ENCODE results near the gene FANCC.

Gene FANCC

GRCh38 chr9:95142315-95142714 is 175.2 kb downstream of the FANCC start:
- TF ChIP-seq CTCF (IDR thresholded peaks at IDR 0.05) = no peak

GRCh38 chr9:95140821-95141220 is 176.7 kb downstream of the FANCC start:
- H3K9me3 ChIP-seq = no peaks in the 10 kb centered on the region
- no peaks in the 10 kb centered on the region for H3K36me3 ChIP-seq
- H3K27ac ChIP-seq = no peak overlapping the region
- TF ChIP-seq CTCF (IDR thresholded peaks at IDR 0.05) = no peak
- H3K4me1 ChIP-seq (ENCODE audit: control insufficient read depth in 1 of 2, insufficient read depth in 1 of 2, low read depth in 1 of 2, low read length in 1 of 2) = no peaks in the 10 kb centered on the region
- H3K4me3 ChIP-seq (ENCODE audit: low read depth in 1 of 2, low read length in 1 of 2) = no peak overlapping the region
- H3K27me3 ChIP-seq = no peaks in the 10 kb centered on the region

More at GRCh38 chr9:95142315-95142714, 175.2 kb downstream of the FANCC start:
- no peaks in the 10 kb centered on the region for H3K27me3 ChIP-seq
- no peaks in the 10 kb centered on the region for H3K4me1 ChIP-seq (ENCODE audit: control insufficient read depth in 1 of 2, insufficient read depth in 1 of 2, low read depth in 1 of 2, low read length in 1 of 2)
- H3K4me3 ChIP-seq (ENCODE audit: low read depth in 1 of 2, low read length in 1 of 2) = no peak overlapping the region
- no peaks in the 10 kb centered on the region for H3K9me3 ChIP-seq
- no peaks in the 10 kb centered on the region for H3K36me3 ChIP-seq
- no peak overlapping the region for H3K27ac ChIP-seq

GRCh38 chr9:95139126-95139525 is 178.4 kb downstream of the FANCC start:
- no peaks in the 10 kb centered on the region for H3K4me1 ChIP-seq (ENCODE audit: control insufficient read depth in 1 of 2, insufficient read depth in 1 of 2, low read depth in 1 of 2, low read length in 1 of 2)
- no peak overlapping the region for H3K27ac ChIP-seq
- no peaks in the 10 kb centered on the region for H3K36me3 ChIP-seq
- H3K27me3 ChIP-seq = no peaks in the 10 kb centered on the region
- H3K4me3 ChIP-seq (ENCODE audit: low read depth in 1 of 2, low read length in 1 of 2) = no peak overlapping the region
- no peaks in the 10 kb centered on the region for H3K9me3 ChIP-seq
- no peak for TF ChIP-seq CTCF (IDR thresholded peaks at IDR 0.05)

- Histone ChIP-seq H3K9me3 (no peaks in the 10 kb centered on the region), H3K4me1 (ENCODE audit: control insufficient read depth in 1 of 2, insufficient read depth in 1 of 2, low read depth in 1 of 2, low read length in 1 of 2) (no peaks in the 10 kb centered on the region), H3K36me3 (no peaks in the 10 kb centered on the region), H3K27ac (no peak overlapping the region), H3K27me3 (no peaks in the 10 kb centered on the region), H3K4me3 (ENCODE audit: low read depth in 1 of 2, low read length in 1 of 2) (no peak overlapping the region)
- no peak for TF ChIP-seq CTCF (IDR thresholded peaks at IDR 0.05)
Measured at GRCh38 chr9:95138474-95138873, 179.0 kb downstream of the FANCC start.

GRCh38 chr9:95137587-95138145 is 179.8 kb downstream of the FANCC start:
- no peaks in the 10 kb centered on the region for H3K27me3 ChIP-seq
- no peaks in the 10 kb centered on the region for H3K4me1 ChIP-seq (ENCODE audit: control insufficient read depth in 1 of 2, insufficient read depth in 1 of 2, low read depth in 1 of 2, low read length in 1 of 2)
- no peaks in the 10 kb centered on the region for H3K36me3 ChIP-seq
- no peaks in the 10 kb centered on the region for H3K9me3 ChIP-seq
- no peak overlapping the region for H3K4me3 ChIP-seq (ENCODE audit: low read depth in 1 of 2, low read length in 1 of 2)
- TF ChIP-seq CTCF (IDR thresholded peaks at IDR 0.05) = no peak
- H3K27ac ChIP-seq = no peak overlapping the region

GRCh38 chr9:95135756-95136155 is 181.8 kb downstream of the FANCC start:
- Histone ChIP-seq H3K4me1 (ENCODE audit: control insufficient read depth in 1 of 2, insufficient read depth in 1 of 2, low read depth in 1 of 2, low read length in 1 of 2) (no peaks in the 10 kb centered on the region), H3K27me3 (no peaks in the 10 kb centered on the region), H3K9me3 (no peaks in the 10 kb centered on the region), H3K27ac (no peak overlapping the region), H3K4me3 (ENCODE audit: low read depth in 1 of 2, low read length in 1 of 2) (no peak overlapping the region), H3K36me3 (no peaks in the 10 kb centered on the region)
- no peak for TF ChIP-seq CTCF (IDR thresholded peaks at IDR 0.05)
